Endometrium (tissue), 2 donors: ENCODE results near the gene CRTC2.
A peak's percentile ranks its signal among the peaks of the same experiment; 100 is the strongest.
"Not testable (repeated sequence)": the region's sequence is repeated elsewhere in the genome, so short reads cannot be mapped to it uniquely, and the experiment has no call there.

ENCODE experiments used
- FAIRE-seq: peaks from 2 replicates; lab custom pipeline; 2012; peaks lifted over from hg19 to GRCh38; lab: Jason Lieb, UNC
- donor health status: control.
- donor health status: control.

The CRTC2 gene

GRCh38 chr1:153928245-153928644 is 30.2 kb downstream of the CRTC2 start:
- no peak for FAIRE-seq

- no peak for FAIRE-seq
Observed at GRCh38 chr1:153926405-153926804, 32.0 kb downstream of the CRTC2 start.

GRCh38 chr1:153922972-153923925 is 35.2 kb downstream of the CRTC2 start, which contains the start of gene GATAD2B:
Gene GATAD2B (minus strand): TSS chr1:153922972. CDS start chr1:153828347, 94,625 bp downstream.
- peak; percentile 84 for FAIRE-seq

GRCh38 chr1:153922076-153922971 is 36.1 kb downstream of the CRTC2 start:
- FAIRE-seq, result no peak

GRCh38 chr1:153921803-153922075 is 36.7 kb downstream of the CRTC2 start:
- FAIRE-seq, result no peak

- no peak for FAIRE-seq
Observed at GRCh38 chr1:153921080-153921802, 37.2 kb downstream of the CRTC2 start.

GRCh38 chr1:153919876-153920852 is 38.2 kb downstream of the CRTC2 start:
- FAIRE-seq, result no peak

GRCh38 chr1:153916297-153916696 is 42.1 kb downstream of the CRTC2 start:
- no peak for FAIRE-seq

- no peak for FAIRE-seq
Observed at GRCh38 chr1:153912349-153912748, 46.1 kb downstream of the CRTC2 start.

GRCh38 chr1:153910560-153910959 is 47.9 kb downstream of the CRTC2 start:
- FAIRE-seq, result not testable (repeated sequence)

- no peak for FAIRE-seq
Observed at GRCh38 chr1:153908071-153908470, 50.3 kb downstream of the CRTC2 start.

- FAIRE-seq, result no peak
Observed at GRCh38 chr1:153907134-153907533, 51.3 kb downstream of the CRTC2 start.

- no peak for FAIRE-seq
Observed at GRCh38 chr1:153906396-153906795, 52.0 kb downstream of the CRTC2 start.

- not testable (repeated sequence) for FAIRE-seq
Observed at GRCh38 chr1:153905908-153906307, 52.5 kb downstream of the CRTC2 start.

GRCh38 chr1:153903841-153904455 is 54.5 kb downstream of the CRTC2 start:
- no peak for FAIRE-seq

- FAIRE-seq, result no peak
Observed at GRCh38 chr1:153899509-153899908, 58.9 kb downstream of the CRTC2 start.
